ENCODE results near the gene FILIP1. TPM values are rescaled to one million over a fixed set of nuclear protein-coding genes. Genes with fewer than 3 reads are reported as not detected.

Gene FILIP1
- total and polyA plus RNA-seq, 2 donors (not counting 1 experiment from before 2014, with no cell fraction given) = 0.33 to 2.3 TPM

DNA sequence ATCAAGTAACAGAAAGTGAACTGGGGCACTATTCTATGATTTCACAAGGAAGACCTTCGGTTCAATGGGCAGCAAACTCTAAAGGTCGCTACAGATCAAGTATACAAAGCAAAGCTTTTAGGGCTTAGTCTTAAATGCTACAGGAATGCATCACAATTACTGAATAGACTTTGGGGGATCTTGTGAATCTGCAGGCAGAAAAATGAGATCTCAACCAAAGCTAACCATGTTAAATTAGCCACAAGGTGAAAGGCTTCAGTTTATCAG lies 111.0 kb downstream of the FILIP1 start:
- peaks cover 5% of the 10 kb centered on the region for H3K4me1 ChIP-seq (ENCODE audit: control insufficient read depth, extremely low read depth, insufficient read depth, low read length)
- H3K9me3 ChIP-seq (ENCODE audit: control insufficient read depth, insufficient read depth, low read depth, low read length) = no peaks in the 10 kb centered on the region
- DNase-seq (ENCODE audit: low read depth in 2 of 2) = no peak
- no peak overlapping the region for H3K4me3 ChIP-seq (replicated peaks in 1 of 4; ENCODE audit: control extremely low read depth in 1 of 4, insufficient read depth in 1 of 4, low read depth in 3 of 4, low read length in 4 of 4)
- H4K20me1 ChIP-seq (ENCODE audit: control insufficient read depth, extremely low read depth, insufficient read depth, low read length) = no peaks in the 10 kb centered on the region
- H3K79me2 ChIP-seq (ENCODE audit: control insufficient read depth, insufficient read depth, low read length) = no peaks in the 10 kb centered on the region
- H2AFZ ChIP-seq (ENCODE audit: low read length) = no peak overlapping the region
- TF ChIP-seq, protein P1, sequence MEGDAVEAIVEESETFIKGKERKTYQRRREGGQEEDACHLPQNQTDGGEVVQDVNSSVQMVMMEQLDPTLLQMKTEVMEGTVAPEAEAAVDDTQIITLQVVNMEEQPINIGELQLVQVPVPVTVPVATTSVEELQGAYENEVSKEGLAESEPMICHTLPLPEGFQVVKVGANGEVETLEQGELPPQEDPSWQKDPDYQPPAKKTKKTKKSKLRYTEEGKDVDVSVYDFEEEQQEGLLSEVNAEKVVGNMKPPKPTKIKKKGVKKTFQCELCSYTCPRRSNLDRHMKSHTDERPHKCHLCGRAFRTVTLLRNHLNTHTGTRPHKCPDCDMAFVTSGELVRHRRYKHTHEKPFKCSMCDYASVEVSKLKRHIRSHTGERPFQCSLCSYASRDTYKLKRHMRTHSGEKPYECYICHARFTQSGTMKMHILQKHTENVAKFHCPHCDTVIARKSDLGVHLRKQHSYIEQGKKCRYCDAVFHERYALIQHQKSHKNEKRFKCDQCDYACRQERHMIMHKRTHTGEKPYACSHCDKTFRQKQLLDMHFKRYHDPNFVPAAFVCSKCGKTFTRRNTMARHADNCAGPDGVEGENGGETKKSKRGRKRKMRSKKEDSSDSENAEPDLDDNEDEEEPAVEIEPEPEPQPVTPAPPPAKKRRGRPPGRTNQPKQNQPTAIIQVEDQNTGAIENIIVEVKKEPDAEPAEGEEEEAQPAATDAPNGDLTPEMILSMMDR (conservative IDR thresholded peaks at IDR 0.05 in 1 of 2, IDR thresholded peaks at IDR 0.05 in 1 of 2; ENCODE audit: low read depth in 1 of 2, low read length in 2 of 2) = no peak
- no peak for TF ChIP-seq EZH2 (IDR thresholded peaks at IDR 0.05; ENCODE audit: low read length, missing control alignments)
- H3K27ac ChIP-seq (ENCODE audit: insufficient read depth, low read length) = no peak overlapping the region
- H3K4me2 ChIP-seq (ENCODE audit: extremely low read depth, insufficient read depth, low read length) = no peak overlapping the region
- no peak overlapping the region for H3K9ac ChIP-seq (ENCODE audit: insufficient read depth, low read length)
- H3K27me3 ChIP-seq (ENCODE audit: control insufficient read depth, insufficient read depth, low read length) = no peaks in the 10 kb centered on the region
- H3K36me3 ChIP-seq (ENCODE audit: control insufficient read depth, insufficient read depth, low read length) = no peaks in the 10 kb centered on the region

DNA sequence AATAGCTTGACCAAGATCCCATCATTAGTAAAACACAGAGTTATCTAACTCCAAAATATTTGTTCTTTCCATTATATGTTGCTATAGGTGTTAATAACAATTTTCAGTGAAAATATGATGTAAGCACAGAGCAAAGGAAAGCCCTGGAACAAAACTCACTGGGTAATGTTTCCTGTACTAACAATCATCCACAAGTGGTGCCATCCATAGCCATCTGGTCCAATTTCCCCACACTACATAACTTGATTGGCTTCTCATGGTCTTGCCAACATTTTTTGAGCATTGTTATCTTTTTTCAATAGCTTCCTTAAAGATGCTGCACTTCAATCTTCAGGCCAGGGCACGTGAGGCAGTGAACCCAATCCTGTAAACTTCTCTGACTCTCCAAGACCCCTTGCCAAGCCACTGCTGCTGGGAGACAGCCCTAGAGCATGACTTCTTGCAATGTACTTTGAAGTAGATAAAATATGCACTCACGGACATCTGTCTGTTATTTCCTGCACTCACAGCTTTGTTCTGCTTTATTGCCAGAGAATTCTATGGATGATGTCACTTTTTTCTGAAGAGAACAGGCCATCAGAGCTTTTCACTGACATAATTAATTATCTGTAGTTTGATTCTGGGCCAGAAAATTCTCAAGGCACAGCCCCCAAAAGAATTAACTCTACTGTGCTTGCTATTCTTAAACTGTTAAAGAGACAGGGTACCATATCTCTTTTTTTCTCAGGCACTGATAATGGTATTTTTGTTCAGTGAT lies 111.5 kb downstream of the FILIP1 start:
- no peaks in the 10 kb centered on the region for H3K79me2 ChIP-seq (ENCODE audit: control insufficient read depth, insufficient read depth, low read length)
- no peak overlapping the region for H3K27ac ChIP-seq (ENCODE audit: insufficient read depth, low read length)
- no peaks in the 10 kb centered on the region for H3K36me3 ChIP-seq (ENCODE audit: control insufficient read depth, insufficient read depth, low read length)
- no peaks in the 10 kb centered on the region for H4K20me1 ChIP-seq (ENCODE audit: control insufficient read depth, extremely low read depth, insufficient read depth, low read length)
- peak; percentile 21 to 47 for DNase-seq (ENCODE audit: low read depth in 2 of 2)
- no peaks in the 10 kb centered on the region for H3K9me3 ChIP-seq (ENCODE audit: control insufficient read depth, insufficient read depth, low read depth, low read length)
- no peak for TF ChIP-seq EZH2 (IDR thresholded peaks at IDR 0.05; ENCODE audit: low read length, missing control alignments)
- H3K27me3 ChIP-seq (ENCODE audit: control insufficient read depth, insufficient read depth, low read length) = no peaks in the 10 kb centered on the region
- no peak overlapping the region for H3K9ac ChIP-seq (ENCODE audit: insufficient read depth, low read length)
- H3K4me1 ChIP-seq (ENCODE audit: control insufficient read depth, extremely low read depth, insufficient read depth, low read length) = peaks cover 5% of the 10 kb centered on the region
- H3K4me3 ChIP-seq (replicated peaks in 1 of 4; ENCODE audit: control extremely low read depth in 1 of 4, insufficient read depth in 1 of 4, low read depth in 3 of 4, low read length in 4 of 4) = no peak overlapping the region
- H2AFZ ChIP-seq (ENCODE audit: low read length) = no peak overlapping the region
- H3K4me2 ChIP-seq (ENCODE audit: extremely low read depth, insufficient read depth, low read length) = no peak overlapping the region

DNA sequence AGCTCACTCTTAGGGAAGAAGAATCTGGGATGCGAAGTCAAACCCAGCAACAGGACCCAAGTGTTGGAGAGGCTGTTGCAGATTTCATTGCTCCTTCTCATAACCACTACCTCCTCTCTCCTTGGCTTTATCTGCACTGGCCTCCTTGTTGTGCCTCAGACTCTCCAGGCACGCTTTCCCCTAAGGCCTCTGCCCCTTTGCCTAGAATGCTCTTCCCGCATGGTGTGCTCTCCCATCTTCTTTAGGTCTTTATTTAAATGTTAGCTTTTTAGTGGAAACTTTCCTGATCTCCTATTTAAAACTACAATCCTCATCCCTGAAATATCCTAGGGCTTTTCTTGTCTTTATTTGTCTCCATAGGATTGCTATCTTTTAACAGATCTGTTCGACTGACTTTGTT lies 114.1 kb downstream of the FILIP1 start:
- Histone ChIP-seq H2AFZ (ENCODE audit: low read length) (no peak overlapping the region), H3K4me3 (replicated peaks in 1 of 4; ENCODE audit: control extremely low read depth in 1 of 4, insufficient read depth in 1 of 4, low read depth in 3 of 4, low read length in 4 of 4) (no peak overlapping the region), H3K4me1 (ENCODE audit: control insufficient read depth, extremely low read depth, insufficient read depth, low read length) (peaks cover 2% of the 10 kb centered on the region), H3K27me3 (ENCODE audit: control insufficient read depth, insufficient read depth, low read length) (no peaks in the 10 kb centered on the region), H3K36me3 (ENCODE audit: control insufficient read depth, insufficient read depth, low read length) (no peaks in the 10 kb centered on the region), H3K27ac (ENCODE audit: insufficient read depth, low read length) (no peak overlapping the region), H3K4me2 (ENCODE audit: extremely low read depth, insufficient read depth, low read length) (no peak overlapping the region), H4K20me1 (ENCODE audit: control insufficient read depth, extremely low read depth, insufficient read depth, low read length) (no peaks in the 10 kb centered on the region), H3K79me2 (ENCODE audit: control insufficient read depth, insufficient read depth, low read length) (no peaks in the 10 kb centered on the region), H3K9me3 (ENCODE audit: control insufficient read depth, insufficient read depth, low read depth, low read length) (no peaks in the 10 kb centered on the region), H3K9ac (ENCODE audit: insufficient read depth, low read length) (no peak overlapping the region)
- DNase-seq (ENCODE audit: low read depth in 2 of 2) = no peak
- TF ChIP-seq, protein P1 (conservative IDR thresholded peaks at IDR 0.05 in 1 of 2, IDR thresholded peaks at IDR 0.05 in 1 of 2; ENCODE audit: low read depth in 1 of 2, low read length in 2 of 2) = no peak
- no peak for TF ChIP-seq EZH2 (IDR thresholded peaks at IDR 0.05; ENCODE audit: low read length, missing control alignments)

Data from fibroblast of lung (primary cell).